Liver (tissue), 3 donors: ENCODE results near the gene RNF34.

ENCODE experiments used
- CTCF ChIP-seq: fragments of 150-350 bp; IDR thresholded peaks from 2 replicates; pipeline ENCODE4 v1.5.1; 2017; ENCODE audit warnings: improper control_type of control experiment, low read depth, low read length; ENCODE audit not compliant: missing input control
- RXRA ChIP-seq, 2 donors: IDR thresholded peaks; 2 replicates each; pipeline ENCODE4 v1.6.1; 2017 to 2018; ENCODE audit warnings: antibody characterized with exemption in 2 of 2, mild to moderate bottlenecking in 1 of 2
- donor health status: healthy.
- donor health status: healthy.

GRCh38 chr12:121436706-121437105 is 36.8 kb downstream of the RNF34 start:
- TF ChIP-seq CTCF (no peak), RXRA (IDR thresholded peaks at IDR 0.05) (no peak)
